ENCODE measurements around the gene ARL6IP4. TPM values are rescaled to one million over a fixed set of nuclear protein-coding genes. Genes with fewer than 3 reads are reported as not detected.
"Not testable (repeated sequence)": the region's sequence is repeated elsewhere in the genome, so short reads cannot be mapped to it uniquely, and the experiment has no call there.

Gene ARL6IP4
- total RNA-seq, 1 donor from 2014 or later = 130 TPM

- no peak for DNase-seq (ENCODE audit: low spot score)
Observed at GRCh38 chr12:123010681-123011080, 30.2 kb downstream of the ARL6IP4 start.

GRCh38 chr12:123011701-123012100, 31.2 kb downstream of the ARL6IP4 start:
- no peak for DNase-seq (ENCODE audit: low spot score)

GRCh38 chr12:123013185-123014095, 33.0 kb downstream of the ARL6IP4 start:
- no peak for DNase-seq (ENCODE audit: low spot score)

- not testable (repeated sequence) for DNase-seq (ENCODE audit: low spot score)
Observed at GRCh38 chr12:123014473-123014872, 34.0 kb downstream of the ARL6IP4 start.

- no peak for DNase-seq (ENCODE audit: low spot score)
Observed at GRCh38 chr12:123017753-123018152, 37.3 kb downstream of the ARL6IP4 start.

- no peak for DNase-seq (ENCODE audit: low spot score)
Observed at GRCh38 chr12:123019841-123020138, 39.3 kb downstream of the ARL6IP4 start.

GRCh38 chr12:123021688-123022604, 41.5 kb downstream of the ARL6IP4 start:
- no peak for DNase-seq (ENCODE audit: low spot score)

GRCh38 chr12:123022846-123023245, 42.4 kb downstream of the ARL6IP4 start:
- DNase-seq (ENCODE audit: low spot score) = no peak

GRCh38 chr12:123024819-123025391, 44.4 kb downstream of the ARL6IP4 start:
- no peak for DNase-seq (ENCODE audit: low spot score)

GRCh38 chr12:123026094-123026853, 45.8 kb downstream of the ARL6IP4 start:
- no peak for DNase-seq (ENCODE audit: low spot score)

GRCh38 chr12:123027726-123028445, 47.4 kb downstream of the ARL6IP4 start:
- DNase-seq (ENCODE audit: low spot score) = no peak

- no peak for DNase-seq (ENCODE audit: low spot score)
Observed at GRCh38 chr12:123028475-123028874, 48.0 kb downstream of the ARL6IP4 start.

GRCh38 chr12:123029550-123029949, 49.1 kb downstream of the ARL6IP4 start:
- DNase-seq (ENCODE audit: low spot score) = no peak

- DNase-seq (ENCODE audit: low spot score) = no peak
Observed at GRCh38 chr12:123030686-123031085, 50.2 kb downstream of the ARL6IP4 start.

- DNase-seq (ENCODE audit: low spot score) = no peak
Observed at GRCh38 chr12:123031171-123031845, 50.8 kb downstream of the ARL6IP4 start.

Other genes with a start within 250 kb of the ARL6IP4 start
- 16.3 TPM for gene HCAR1, start 249.8 kb upstream of the ARL6IP4 start, total RNA-seq
- 44.1 TPM for gene DENR, start 227.9 kb upstream of the ARL6IP4 start, total RNA-seq
- 0.36 TPM for gene CCDC62, start 206.1 kb upstream of the ARL6IP4 start, total RNA-seq
- gene HIP1R, start 145.2 kb upstream of the ARL6IP4 start, total RNA-seq = 77.4 TPM
- gene VPS37B, start 84.6 kb upstream of the ARL6IP4 start, total RNA-seq = 59.7 TPM
- gene ABCB9, start 14.2 kb upstream of the ARL6IP4 start, total RNA-seq = 7.2 TPM
- 24.5 TPM for gene OGFOD2, start 5.4 kb upstream of the ARL6IP4 start, total RNA-seq
- gene PITPNM2, start 170.4 kb downstream of the ARL6IP4 start, total RNA-seq = 17.5 TPM

Measured in ureter (tissue), 1 donor.